Neural cell (in vitro differentiated cells): ENCODE results near the gene GALNT1.

Experiments used
- EP300 ChIP-seq: fragments of 450-650 bp; conservative IDR thresholded peaks from 2 replicates; pipeline ENCODE4 v1.6.1; 2014; ENCODE audit warnings: antibody characterized with exemption, mild to moderate bottlenecking, moderate library complexity; ENCODE audit not compliant: poor library complexity, severe bottlenecking
- TAF1 ChIP-seq: IDR thresholded peaks from 2 replicates; pipeline ENCODE4 v1.6.1; 2012; ENCODE audit warnings: low read depth
- TF ChIP-seq, protein P1 (sequence below): fragments of 450-650 bp; IDR thresholded peaks from 2 replicates; pipeline ENCODE4 v1.5.1; 2014; ENCODE audit warnings: antibody characterized with exemption, mild to moderate bottlenecking, moderate library complexity; ENCODE audit not compliant: poor library complexity, severe bottlenecking

DNA sequence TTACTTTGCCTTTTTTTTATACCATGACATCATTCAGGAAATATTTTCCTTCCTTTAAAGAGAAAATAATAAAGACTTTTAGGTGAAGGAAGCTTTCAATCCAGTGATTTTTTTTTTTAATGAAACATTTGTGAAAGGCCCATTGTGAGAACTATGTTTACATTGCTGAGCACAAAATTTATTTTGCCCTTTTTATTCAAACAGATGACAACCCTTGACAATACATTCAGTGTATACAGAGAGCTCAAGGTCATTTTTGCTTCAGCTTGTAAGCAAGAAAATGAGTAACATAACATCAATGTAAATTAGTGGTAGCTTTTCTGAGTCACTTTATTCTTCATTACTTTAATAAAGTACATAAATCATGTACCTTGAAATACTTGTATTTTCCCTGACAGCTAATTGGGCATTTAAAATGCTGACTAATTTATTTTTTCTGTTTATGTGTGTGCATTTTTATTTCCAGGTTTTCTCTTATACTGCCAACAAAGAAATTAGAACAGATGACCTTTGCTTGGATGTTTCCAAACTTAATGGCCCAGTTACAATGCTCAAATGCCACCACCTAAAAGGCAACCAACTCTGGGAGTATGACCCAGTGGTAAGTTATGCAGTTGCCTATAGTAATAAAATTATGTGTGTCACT lies 121.6 kb downstream of the GALNT1 start:
- TF ChIP-seq, protein P1, sequence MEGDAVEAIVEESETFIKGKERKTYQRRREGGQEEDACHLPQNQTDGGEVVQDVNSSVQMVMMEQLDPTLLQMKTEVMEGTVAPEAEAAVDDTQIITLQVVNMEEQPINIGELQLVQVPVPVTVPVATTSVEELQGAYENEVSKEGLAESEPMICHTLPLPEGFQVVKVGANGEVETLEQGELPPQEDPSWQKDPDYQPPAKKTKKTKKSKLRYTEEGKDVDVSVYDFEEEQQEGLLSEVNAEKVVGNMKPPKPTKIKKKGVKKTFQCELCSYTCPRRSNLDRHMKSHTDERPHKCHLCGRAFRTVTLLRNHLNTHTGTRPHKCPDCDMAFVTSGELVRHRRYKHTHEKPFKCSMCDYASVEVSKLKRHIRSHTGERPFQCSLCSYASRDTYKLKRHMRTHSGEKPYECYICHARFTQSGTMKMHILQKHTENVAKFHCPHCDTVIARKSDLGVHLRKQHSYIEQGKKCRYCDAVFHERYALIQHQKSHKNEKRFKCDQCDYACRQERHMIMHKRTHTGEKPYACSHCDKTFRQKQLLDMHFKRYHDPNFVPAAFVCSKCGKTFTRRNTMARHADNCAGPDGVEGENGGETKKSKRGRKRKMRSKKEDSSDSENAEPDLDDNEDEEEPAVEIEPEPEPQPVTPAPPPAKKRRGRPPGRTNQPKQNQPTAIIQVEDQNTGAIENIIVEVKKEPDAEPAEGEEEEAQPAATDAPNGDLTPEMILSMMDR: no peak
- TF ChIP-seq EP300: no peak
- TF ChIP-seq TAF1: no peak
